Measurements from ENCODE around the gene KDM8.
"Not testable (repeated sequence)": the region's sequence is repeated elsewhere in the genome, so short reads cannot be mapped to it uniquely, and the experiment has no call there.

The KDM8 gene

DNA sequence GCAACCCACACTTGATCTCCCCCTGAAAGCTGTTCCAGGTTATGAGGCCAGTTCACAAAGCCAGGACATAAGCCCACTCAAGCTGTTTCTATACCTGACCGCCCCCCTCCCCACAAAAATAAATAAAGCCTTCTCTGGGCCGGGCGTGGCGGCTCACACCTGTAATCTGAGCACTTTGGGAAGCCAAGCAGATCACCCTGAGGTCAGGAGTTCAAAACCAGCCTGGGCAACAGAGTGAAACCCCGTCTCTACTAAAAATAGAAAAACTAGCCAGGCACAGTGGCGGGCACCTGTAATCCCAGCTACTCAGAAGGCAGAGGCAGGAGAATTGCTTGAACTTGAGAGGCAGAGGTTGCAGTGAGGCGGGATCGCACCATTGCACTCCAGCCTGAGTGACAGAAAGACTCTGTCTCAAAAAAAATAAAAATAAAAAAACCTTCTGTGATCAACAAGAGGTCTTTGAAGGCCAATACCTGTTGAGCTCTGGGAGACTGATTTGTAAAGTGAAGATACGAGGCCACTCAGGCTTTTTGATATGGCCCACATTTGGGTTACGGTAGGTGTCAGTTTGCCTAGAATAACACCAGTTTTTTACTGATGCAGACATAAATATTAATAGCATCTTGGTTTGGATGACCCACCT lies 2.2 kb downstream of the KDM8 start:
- H3K36me3 ChIP-seq (ENCODE audit: control insufficient read depth, low read depth, low read length) = peaks cover 4% of the 10 kb centered on the region
- H3K4me1 ChIP-seq (ENCODE audit: control insufficient read depth, low read depth, low read length) = peaks cover 10% of the 10 kb centered on the region
- no peak overlapping the region for H3K4me3 ChIP-seq (ENCODE audit: low read length)
- no peak overlapping the region for H3K9ac ChIP-seq (ENCODE audit: low read length)
- H3K9me3 ChIP-seq (ENCODE audit: control insufficient read depth, low read depth, low read length) = no peaks in the 10 kb centered on the region
- no peak overlapping the region for H3K27ac ChIP-seq (ENCODE audit: low read length)
- H3K27me3 ChIP-seq (ENCODE audit: control insufficient read depth, insufficient read depth, low read length) = no peaks in the 10 kb centered on the region

DNA sequence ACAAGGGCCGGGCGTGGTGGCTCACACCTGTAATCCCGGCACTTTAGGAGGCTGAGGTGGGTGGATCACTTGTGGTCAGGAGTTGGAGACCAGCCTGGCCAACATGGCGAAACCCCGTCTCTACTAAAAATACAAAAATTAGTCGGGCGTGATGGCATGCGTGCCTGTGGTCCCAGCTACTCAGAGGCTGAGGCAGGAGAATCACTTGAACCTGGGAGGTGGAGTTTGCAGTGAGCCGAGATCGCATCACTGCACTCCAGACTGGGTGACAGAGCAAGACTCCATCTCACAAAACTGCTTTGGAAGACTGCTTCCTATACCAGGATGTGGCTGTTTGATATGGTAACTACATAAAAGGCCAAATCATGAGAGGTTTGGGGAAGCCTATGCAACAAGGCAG lies 3.8 kb downstream of the KDM8 start:
- H3K4me3 ChIP-seq (ENCODE audit: low read length); H3K27ac ChIP-seq (ENCODE audit: low read length); H3K36me3 ChIP-seq (ENCODE audit: control insufficient read depth, low read depth, low read length); H3K9ac ChIP-seq (ENCODE audit: low read length); H3K9me3 ChIP-seq (ENCODE audit: control insufficient read depth, low read depth, low read length); H3K27me3 ChIP-seq (ENCODE audit: control insufficient read depth, insufficient read depth, low read length): not testable (repeated sequence)
- H3K4me1 ChIP-seq (ENCODE audit: control insufficient read depth, low read depth, low read length) = peaks cover 10% of the 10 kb centered on the region

GRCh38 chr16:27208081-27208680 lies 4.9 kb downstream of the KDM8 start:
- Histone ChIP-seq H3K27ac (ENCODE audit: low read length) (no peak overlapping the region), H3K9me3 (ENCODE audit: control insufficient read depth, low read depth, low read length) (no peaks in the 10 kb centered on the region), H3K9ac (ENCODE audit: low read length) (no peak overlapping the region), H3K4me3 (ENCODE audit: low read length) (no peak overlapping the region), H3K4me1 (ENCODE audit: control insufficient read depth, low read depth, low read length) (peaks cover 5% of the 10 kb centered on the region), H3K36me3 (ENCODE audit: control insufficient read depth, low read depth, low read length) (peaks cover 10% of the 10 kb centered on the region), H3K27me3 (ENCODE audit: control insufficient read depth, insufficient read depth, low read length) (no peaks in the 10 kb centered on the region)

DNA sequence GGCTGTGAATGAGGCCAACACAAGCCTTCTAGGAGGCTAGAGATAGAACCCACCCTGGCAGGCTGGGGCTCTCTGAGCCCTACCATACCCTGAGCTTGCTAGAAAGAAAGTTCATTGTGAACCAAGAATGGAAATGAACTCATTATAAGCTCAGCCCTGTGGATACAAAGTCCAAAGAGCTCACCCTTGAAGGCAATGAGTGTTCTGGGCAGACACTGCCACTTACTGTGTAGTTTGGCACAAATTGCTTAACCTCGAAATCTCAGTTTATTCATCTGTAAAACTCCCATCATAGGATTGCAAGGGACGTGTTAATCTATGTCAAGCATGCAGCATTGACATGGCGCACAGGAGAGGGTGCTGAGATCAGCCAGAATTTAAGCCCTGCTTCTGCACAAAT lies 5.5 kb downstream of the KDM8 start:
- peaks cover 10% of the 10 kb centered on the region for H3K36me3 ChIP-seq (ENCODE audit: control insufficient read depth, low read depth, low read length)
- H3K27ac ChIP-seq (ENCODE audit: low read length) = no peak overlapping the region
- H3K9ac ChIP-seq (ENCODE audit: low read length) = no peak overlapping the region
- H3K27me3 ChIP-seq (ENCODE audit: control insufficient read depth, insufficient read depth, low read length) = no peaks in the 10 kb centered on the region
- peaks cover 5% of the 10 kb centered on the region for H3K4me1 ChIP-seq (ENCODE audit: control insufficient read depth, low read depth, low read length)
- no peak overlapping the region for H3K4me3 ChIP-seq (ENCODE audit: low read length)
- H3K9me3 ChIP-seq (ENCODE audit: control insufficient read depth, low read depth, low read length) = no peaks in the 10 kb centered on the region

- Histone ChIP-seq H3K4me1 (ENCODE audit: control insufficient read depth, low read depth, low read length) (peaks cover under 1% of the 10 kb centered on the region), H3K36me3 (ENCODE audit: control insufficient read depth, low read depth, low read length) (peaks cover 11% of the 10 kb centered on the region), H3K27ac (ENCODE audit: low read length) (no peak overlapping the region), H3K9me3 (ENCODE audit: control insufficient read depth, low read depth, low read length) (no peaks in the 10 kb centered on the region), H3K9ac (ENCODE audit: low read length) (no peak overlapping the region), H3K27me3 (ENCODE audit: control insufficient read depth, insufficient read depth, low read length) (no peaks in the 10 kb centered on the region), H3K4me3 (ENCODE audit: low read length) (no peak overlapping the region)
These were observed 6.3 kb downstream of the KDM8 start for GRCh38 chr16:27209591-27209990.

DNA sequence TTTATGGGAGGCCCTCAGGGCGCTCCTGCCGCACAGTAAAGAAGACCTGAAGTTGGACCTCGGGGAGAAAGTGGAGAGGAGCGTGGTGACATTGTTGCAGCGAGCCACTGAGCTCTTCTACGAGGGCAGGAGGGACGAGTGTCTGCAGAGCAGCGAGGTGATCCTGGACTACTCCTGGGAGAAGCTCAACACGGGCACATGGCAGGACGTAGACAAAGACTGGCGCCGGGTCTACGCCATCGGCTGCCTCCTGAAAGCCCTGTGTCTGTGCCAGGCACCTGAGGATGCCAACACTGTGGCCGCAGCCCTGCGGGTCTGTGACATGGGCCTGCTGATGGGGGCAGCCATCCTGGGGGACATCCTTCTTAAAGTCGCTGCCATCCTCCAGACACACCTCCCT lies 6.8 kb downstream of the KDM8 start:
- Histone ChIP-seq H3K4me3 (ENCODE audit: low read length) (no peak overlapping the region), H3K4me1 (ENCODE audit: control insufficient read depth, low read depth, low read length) (no peaks in the 10 kb centered on the region), H3K9me3 (ENCODE audit: control insufficient read depth, low read depth, low read length) (no peaks in the 10 kb centered on the region), H3K27me3 (ENCODE audit: control insufficient read depth, insufficient read depth, low read length) (no peaks in the 10 kb centered on the region), H3K36me3 (ENCODE audit: control insufficient read depth, low read depth, low read length) (peaks cover 13% of the 10 kb centered on the region), H3K9ac (ENCODE audit: low read length) (no peak overlapping the region), H3K27ac (ENCODE audit: low read length) (no peak overlapping the region)

- no peaks in the 10 kb centered on the region for H3K27me3 ChIP-seq (ENCODE audit: control insufficient read depth, insufficient read depth, low read length)
- no peaks in the 10 kb centered on the region for H3K9me3 ChIP-seq (ENCODE audit: control insufficient read depth, low read depth, low read length)
- peaks cover 13% of the 10 kb centered on the region for H3K36me3 ChIP-seq (ENCODE audit: control insufficient read depth, low read depth, low read length)
- H3K27ac ChIP-seq (ENCODE audit: low read length) = no peak overlapping the region
- no peak overlapping the region for H3K4me3 ChIP-seq (ENCODE audit: low read length)
- no peak overlapping the region for H3K9ac ChIP-seq (ENCODE audit: low read length)
- H3K4me1 ChIP-seq (ENCODE audit: control insufficient read depth, low read depth, low read length) = no peaks in the 10 kb centered on the region
These were observed 7.7 kb downstream of the KDM8 start for GRCh38 chr16:27211026-27211425.

- Histone ChIP-seq H3K36me3 (ENCODE audit: control insufficient read depth, low read depth, low read length) (peaks cover 14% of the 10 kb centered on the region), H3K9me3 (ENCODE audit: control insufficient read depth, low read depth, low read length) (no peaks in the 10 kb centered on the region), H3K27me3 (ENCODE audit: control insufficient read depth, insufficient read depth, low read length) (no peaks in the 10 kb centered on the region), H3K4me3 (ENCODE audit: low read length) (no peak overlapping the region), H3K27ac (ENCODE audit: low read length) (no peak overlapping the region), H3K9ac (ENCODE audit: low read length) (no peak overlapping the region), H3K4me1 (ENCODE audit: control insufficient read depth, low read depth, low read length) (no peaks in the 10 kb centered on the region)
These were observed 11.0 kb downstream of the KDM8 start for GRCh38 chr16:27214084-27214961.

- no peaks in the 10 kb centered on the region for H3K4me1 ChIP-seq (ENCODE audit: control insufficient read depth, low read depth, low read length)
- H3K9ac ChIP-seq (ENCODE audit: low read length) = no peak overlapping the region
- peaks cover 15% of the 10 kb centered on the region for H3K36me3 ChIP-seq (ENCODE audit: control insufficient read depth, low read depth, low read length)
These were observed 12.3 kb downstream of the KDM8 start for GRCh38 chr16:27215660-27216059.

DNA sequence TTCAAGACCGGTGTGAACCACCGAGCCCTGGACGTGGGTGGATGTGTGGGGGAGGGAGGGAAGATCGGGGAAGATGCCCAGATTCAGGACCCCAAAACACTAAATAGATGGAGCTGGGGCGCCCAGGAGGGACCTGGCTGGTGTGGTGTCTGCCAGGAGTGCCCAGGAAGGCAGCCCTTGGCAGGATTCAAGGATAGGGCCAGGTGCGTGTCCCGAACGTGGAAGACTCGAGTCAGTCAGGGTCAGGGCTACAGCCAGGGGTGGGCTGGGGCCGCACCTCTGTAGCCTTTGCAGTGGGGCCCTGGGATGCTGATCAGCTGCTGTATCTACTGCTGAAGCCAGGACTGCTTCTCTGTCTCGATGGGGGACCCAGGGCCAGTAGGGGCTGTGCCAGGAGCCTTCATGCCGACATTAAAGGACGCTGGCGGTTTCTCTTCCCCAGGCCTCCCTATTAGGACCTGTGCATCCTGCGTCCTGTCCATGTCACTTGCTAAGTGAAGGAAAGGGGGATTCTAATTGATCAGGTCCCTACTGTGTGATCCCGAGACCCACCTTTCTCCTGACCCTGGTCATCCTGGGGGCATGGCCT lies 13.1 kb downstream of the KDM8 start:
- no peaks in the 10 kb centered on the region for H3K4me1 ChIP-seq (ENCODE audit: control insufficient read depth, low read depth, low read length)
- H3K9me3 ChIP-seq (ENCODE audit: control insufficient read depth, low read depth, low read length) = no peaks in the 10 kb centered on the region
- no peak overlapping the region for H3K27ac ChIP-seq (ENCODE audit: low read length)
- no peak overlapping the region for H3K4me3 ChIP-seq (ENCODE audit: low read length)
- H3K36me3 ChIP-seq (ENCODE audit: control insufficient read depth, low read depth, low read length) = peaks cover 10% of the 10 kb centered on the region
- no peak overlapping the region for H3K9ac ChIP-seq (ENCODE audit: low read length)
- no peaks in the 10 kb centered on the region for H3K27me3 ChIP-seq (ENCODE audit: control insufficient read depth, insufficient read depth, low read length)

More at GRCh38 chr16:27215660-27216059, 12.3 kb downstream of the KDM8 start:
- Histone ChIP-seq H3K27me3 (ENCODE audit: control insufficient read depth, insufficient read depth, low read length) (no peaks in the 10 kb centered on the region), H3K9me3 (ENCODE audit: control insufficient read depth, low read depth, low read length) (no peaks in the 10 kb centered on the region), H3K27ac (ENCODE audit: low read length) (no peak overlapping the region), H3K4me3 (ENCODE audit: low read length) (no peak overlapping the region)

- Histone ChIP-seq H3K9ac (ENCODE audit: low read length) (no peak overlapping the region), H3K27ac (ENCODE audit: low read length) (no peak overlapping the region), H3K36me3 (ENCODE audit: control insufficient read depth, low read depth, low read length) (peaks cover 10% of the 10 kb centered on the region), H3K4me3 (ENCODE audit: low read length) (no peak overlapping the region), H3K9me3 (ENCODE audit: control insufficient read depth, low read depth, low read length) (no peaks in the 10 kb centered on the region), H3K27me3 (ENCODE audit: control insufficient read depth, insufficient read depth, low read length) (no peaks in the 10 kb centered on the region), H3K4me1 (ENCODE audit: control insufficient read depth, low read depth, low read length) (no peaks in the 10 kb centered on the region)
These were observed 13.9 kb downstream of the KDM8 start for GRCh38 chr16:27217256-27217655.

Data from iPS-18a (cell line).